Epithelial cell of prostate (primary cell): Measurements from ENCODE around the gene DOK1.

Source experiments
- DNase-seq: peaks from one replicate; pipeline ENCODE4 v3.0.0-alpha.2; 2011; ENCODE audit warnings: low read depth, low spot score
- H3K27ac ChIP-seq: fragments of 450-650 bp; 2 replicates; pipeline ENCODE4 v1.5.1; 2017; ENCODE audit warnings: mild to moderate bottlenecking

DOK1 gene

DNA sequence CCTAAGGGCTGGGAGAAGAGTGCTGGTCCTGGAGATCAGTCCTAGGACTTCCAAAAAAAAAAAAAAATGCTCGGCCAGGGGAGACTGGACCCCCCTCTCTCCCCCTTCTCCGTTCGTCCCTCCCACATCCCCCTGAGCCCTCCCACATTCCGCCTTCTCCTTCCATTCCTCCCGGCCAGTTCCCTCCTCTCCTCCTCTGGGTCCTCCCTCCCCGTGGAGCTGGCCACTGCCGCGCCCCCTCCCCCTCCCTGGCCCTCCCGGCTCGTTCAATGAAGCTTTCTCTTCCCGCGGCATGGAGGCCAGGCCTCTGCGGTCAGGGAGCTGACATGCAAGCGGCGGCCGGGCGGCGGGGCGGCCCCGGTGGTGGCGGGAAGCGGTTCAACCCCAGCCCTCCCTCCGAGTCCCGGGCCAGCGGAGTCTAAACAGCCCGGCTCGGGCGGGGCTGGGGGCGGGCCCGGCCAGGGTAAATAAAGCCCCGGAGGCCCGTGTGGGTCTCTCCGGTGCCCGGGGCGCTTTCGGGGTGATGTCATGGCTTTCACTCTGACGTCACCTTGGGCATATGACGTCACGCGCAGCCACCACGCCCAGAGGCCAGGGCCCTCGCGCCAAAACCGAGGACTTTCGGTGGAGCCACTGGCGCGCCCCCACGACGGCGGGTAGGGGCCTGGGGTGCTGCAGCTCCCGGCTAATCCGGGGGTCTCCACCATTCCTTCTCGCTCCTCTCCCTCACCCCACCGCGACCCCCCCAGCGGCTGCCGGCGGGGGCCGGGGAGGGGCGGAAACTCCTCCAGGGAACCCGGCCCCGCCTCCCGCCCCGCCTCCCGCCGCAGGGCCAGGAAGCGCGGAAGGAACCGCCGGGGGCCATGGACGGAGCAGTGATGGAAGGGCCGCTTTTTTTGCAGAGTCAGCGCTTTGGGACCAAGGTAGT lies at the start of gene DOK1, which contains the start of gene LOXL3:
Gene DOK1 (plus strand): TSS at position 829 of the 928 bp plus-strand sequence. CDS start 35 bp downstream, at position 864.
Gene LOXL3 (minus strand): TSS at position 51 of the 928 bp plus-strand sequence. CDS start 1,308 bp downstream, outside the sequence.
- DNase-seq: no peak
- H3K27ac ChIP-seq: no peak within 1 kb of the TSS

DNA sequence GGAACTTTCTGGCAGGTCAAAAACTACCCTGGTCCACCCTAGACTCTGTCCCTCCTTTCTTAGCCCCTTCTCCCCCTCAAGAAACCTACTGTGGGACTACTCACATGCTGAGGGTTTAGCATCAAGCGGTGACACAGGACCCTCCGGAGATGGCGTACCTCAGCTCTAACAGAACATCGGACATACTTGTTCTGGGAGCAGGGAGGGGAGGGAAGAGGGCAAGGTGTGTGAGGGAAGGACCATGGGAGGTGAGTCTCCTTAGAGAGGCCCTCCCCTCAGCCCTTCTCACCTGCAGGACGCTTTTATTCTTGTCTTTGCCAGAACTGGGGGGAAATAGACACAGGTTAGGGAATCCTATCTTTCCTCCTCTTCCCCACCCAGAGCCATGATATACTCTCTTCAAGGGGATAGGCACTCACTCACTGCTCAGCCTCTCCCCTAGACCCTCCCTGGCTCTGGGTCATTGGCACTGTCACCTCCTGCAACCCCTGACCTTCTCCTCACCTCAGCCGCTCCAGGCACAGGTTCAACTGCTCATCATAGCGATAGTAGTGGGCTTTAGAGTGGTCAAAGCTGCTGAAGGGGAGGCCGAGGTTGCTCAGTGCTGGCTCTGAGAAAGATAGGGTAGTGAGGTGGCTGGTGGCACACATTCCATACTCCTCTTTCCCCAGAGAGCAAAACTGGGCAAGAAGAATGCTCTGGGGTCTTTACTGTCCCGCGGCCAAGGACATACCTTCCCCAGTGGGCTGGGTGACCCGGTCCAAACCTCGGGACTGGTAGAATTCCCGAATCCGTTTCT lies 48.9 kb upstream of the DOK1 start:
- peak overlapping the region; percentile 98 for H3K27ac ChIP-seq
- DNase-seq: no peak

DNA sequence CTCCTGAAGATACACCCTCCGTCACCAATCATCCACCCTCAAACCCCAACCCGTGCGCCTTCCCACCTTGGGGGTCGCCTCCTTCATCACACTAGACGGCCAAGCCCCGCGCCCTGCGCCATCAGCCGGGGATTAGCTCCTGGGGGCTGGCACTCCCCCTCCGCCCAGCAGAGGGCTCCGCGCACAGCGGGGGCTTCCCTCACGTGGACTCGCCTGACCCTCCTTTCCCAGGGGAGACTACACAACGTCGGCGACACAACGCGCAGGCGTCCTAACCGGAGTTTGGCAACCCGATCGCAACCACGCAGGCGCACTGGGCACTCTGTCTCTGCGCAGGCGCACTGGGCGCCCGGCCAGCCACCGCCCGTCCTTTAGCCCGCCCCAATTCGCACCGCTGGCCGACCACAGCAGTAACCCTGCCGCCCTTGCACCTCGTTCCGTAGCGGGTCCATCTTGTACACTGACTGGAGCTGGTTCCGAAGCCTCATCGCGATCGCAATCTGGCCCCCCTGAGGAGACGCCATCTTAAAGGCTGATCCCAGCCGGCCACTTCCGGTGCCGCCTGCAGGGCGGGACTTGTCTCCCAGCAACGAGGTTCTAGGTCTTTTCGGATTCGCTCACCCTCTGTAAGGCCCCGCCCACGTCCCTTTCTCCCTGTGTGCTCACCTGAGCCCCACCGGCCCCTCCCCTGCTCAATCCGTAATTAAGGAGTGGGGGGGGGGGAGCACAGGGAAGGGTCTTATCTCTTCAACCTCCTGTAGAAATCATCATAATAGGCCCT lies 47.2 kb upstream of the DOK1 start, which contains the start of gene PCGF1:
Gene PCGF1 (minus strand): TSS at position 551 of the 781 bp plus-strand sequence. CDS start 27 bp downstream, at position 524.
- DNase-seq: peak; percentile 90
- H3K27ac ChIP-seq: peak within 1 kb of the TSS; percentile 98

DNA sequence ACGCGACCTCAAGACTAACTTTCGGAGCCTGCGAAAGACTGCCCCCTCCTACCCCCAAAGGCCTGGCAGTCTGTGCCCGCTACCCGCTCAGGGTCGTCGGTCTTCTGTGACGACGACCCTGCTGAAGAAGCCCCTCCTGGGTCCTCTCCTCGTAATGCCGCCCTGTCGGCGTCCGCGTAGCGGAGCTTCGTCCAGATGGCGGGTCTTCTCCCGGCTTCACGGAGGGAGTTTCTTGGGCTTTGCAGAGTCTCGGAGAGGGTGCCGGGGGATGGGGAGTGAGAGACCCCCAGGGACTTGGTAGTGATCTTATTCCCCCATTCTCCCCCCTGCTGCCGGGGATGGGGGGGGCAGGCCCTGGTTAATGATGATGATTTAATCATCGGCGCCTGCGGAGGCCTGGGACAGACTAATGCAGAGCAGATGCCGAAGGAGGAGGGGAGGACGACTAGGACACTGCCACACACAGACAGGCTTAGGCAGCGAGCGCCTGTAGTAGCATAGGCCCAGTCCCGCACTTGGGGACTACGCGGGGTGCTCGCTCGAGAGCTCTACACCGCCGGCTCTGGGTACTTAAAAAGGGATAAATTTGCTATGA lies 46.5 kb upstream of the DOK1 start:
- peak overlapping the region; percentile 98 for H3K27ac ChIP-seq
- DNase-seq: no peak

DNA sequence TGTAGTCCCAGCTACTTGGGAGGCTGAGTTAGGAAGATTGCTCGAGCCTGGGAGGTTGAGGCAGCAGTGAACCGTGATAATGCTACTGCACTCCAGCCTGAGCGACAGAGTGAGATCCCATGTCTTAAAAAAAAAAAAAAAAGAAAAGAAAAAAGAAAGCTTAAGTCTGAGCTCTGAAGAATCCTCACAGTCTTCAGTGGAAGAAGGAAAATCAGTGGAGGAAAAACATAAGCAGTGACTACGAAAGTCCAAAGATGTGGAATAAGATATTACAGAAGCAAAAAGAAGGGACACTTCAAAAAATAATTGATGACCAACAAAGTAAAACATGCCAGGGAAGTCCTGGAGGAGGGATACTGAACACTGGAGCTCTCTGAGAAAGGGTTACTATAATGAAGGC lies 44.2 kb upstream of the DOK1 start:
- DNase-seq: no peak

DNA sequence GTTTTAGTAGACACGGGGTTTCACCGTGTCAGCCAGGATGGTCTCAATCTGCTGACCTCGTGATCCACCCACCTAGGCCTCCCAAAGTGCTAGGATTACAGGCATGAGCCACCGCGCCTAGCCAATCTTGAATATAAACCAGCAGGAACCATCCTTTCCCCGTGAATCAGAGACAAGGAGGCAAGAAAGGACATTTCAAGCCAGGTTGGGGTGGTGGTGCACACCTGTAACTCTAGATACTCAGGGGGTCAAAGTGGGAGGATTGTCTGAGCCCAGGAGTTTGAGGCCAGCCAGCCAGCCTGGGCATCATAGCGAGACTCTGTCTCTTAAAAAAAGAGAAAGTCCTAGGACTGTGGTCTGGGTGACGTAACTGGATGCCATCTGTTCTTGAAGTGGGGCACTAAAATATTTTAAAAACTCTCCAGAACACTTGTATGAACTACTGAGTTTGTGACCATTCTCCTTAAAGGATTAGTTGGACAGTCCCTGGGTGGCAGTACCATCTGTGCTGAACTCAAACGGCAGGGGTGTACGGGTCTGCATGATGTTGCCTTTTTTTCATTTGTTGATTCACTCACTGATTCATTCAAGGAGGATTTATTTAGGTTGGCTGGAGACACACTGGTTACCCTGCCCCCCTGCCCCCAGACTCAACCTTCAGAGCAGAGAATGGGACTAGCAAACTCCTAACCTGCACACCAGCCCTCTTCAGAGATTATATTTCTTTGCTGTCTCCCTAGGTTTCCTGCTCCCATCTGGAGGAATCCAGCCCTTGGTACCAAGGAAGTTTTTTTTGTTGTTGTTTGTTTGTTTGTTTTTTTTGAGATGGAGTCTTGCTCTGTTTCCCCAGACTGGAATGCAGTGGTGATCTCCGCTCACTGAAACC lies 43.2 kb upstream of the DOK1 start:
- DNase-seq: no peak
- H3K27ac ChIP-seq: no peak overlapping the region

More for the DNA sequence above, 44.2 kb upstream of the DOK1 start:
- no peak overlapping the region for H3K27ac ChIP-seq

DNA sequence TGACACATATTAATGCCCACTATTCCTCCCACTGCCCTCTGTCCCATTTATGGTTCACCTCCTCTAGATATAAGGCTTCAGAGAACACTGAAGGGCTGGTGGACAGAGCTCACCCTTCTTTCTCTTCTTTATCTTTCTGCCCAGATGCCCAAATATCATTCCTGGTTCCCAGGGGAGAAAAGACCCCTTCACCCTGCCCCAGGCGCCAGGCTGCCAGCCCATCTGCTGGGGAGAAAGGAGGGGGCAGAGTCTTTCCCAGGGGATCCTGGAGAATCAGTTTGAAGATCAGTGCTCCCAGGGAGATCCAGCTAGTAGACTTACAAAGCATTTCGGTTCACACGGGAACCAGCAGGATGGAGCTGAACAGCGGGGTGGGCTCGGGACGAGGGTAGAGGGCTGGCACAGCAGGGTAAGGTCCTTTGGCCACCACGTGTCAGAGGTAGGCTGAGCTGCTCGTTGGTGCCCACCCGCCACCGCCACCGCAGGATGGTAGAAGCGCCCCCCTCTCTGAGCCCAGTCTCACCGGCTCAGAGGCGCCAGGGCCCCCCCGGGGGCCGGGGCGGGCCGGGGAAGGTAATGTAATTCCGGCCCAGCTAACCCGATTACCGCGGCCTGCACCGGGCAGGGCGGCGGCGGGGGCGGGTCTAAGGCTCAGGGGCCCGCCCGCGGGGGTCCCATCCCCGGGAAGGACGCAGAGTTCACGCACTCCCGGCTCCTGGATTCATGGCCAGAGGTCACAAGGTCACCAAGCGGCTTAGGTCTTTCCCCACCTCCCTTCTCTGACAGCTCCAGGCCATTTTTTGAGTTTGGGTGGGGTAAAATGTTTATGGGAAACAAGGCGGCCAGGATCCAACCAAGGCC lies 41.5 kb upstream of the DOK1 start:
- no peak for DNase-seq
- no peak overlapping the region for H3K27ac ChIP-seq

DNA sequence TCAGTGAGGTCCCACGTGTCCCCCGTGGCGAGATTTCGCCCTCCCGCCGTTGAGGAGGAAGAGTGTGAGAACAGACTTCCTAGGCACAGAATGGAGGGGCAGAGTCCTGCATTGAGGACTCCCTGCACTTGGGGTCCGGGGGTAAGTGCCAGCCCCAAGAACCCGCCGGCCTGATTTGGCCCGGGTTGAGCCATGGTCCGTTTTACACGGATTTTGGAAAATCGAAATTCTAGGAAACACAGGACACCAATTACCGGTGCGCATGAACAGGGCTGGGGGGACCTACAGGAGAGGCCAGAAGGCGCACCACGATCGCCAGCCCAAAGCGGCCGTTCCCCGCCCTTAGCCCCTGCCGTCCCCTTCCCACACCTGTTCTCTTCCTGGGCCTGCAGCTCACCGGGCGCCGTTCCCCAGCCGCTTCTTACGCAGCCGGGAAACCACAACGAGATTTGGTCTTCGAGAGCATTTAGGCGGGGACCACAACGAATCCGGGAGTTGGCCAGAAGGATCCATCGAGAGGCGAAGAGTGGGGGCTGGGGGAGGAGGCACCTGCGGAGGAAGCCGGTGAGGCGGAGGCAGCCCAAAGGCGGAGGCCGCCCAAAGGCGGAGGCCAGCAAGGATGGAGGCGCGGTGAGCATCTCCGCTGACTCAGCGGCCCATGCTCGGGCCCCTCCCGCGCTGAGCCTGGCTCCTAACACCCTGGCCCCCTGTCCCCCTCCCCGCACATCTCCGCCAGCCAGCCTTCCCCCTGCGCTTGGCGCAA lies 40.7 kb upstream of the DOK1 start:
- DNase-seq: no peak
- H3K27ac ChIP-seq: no peak overlapping the region

DNA sequence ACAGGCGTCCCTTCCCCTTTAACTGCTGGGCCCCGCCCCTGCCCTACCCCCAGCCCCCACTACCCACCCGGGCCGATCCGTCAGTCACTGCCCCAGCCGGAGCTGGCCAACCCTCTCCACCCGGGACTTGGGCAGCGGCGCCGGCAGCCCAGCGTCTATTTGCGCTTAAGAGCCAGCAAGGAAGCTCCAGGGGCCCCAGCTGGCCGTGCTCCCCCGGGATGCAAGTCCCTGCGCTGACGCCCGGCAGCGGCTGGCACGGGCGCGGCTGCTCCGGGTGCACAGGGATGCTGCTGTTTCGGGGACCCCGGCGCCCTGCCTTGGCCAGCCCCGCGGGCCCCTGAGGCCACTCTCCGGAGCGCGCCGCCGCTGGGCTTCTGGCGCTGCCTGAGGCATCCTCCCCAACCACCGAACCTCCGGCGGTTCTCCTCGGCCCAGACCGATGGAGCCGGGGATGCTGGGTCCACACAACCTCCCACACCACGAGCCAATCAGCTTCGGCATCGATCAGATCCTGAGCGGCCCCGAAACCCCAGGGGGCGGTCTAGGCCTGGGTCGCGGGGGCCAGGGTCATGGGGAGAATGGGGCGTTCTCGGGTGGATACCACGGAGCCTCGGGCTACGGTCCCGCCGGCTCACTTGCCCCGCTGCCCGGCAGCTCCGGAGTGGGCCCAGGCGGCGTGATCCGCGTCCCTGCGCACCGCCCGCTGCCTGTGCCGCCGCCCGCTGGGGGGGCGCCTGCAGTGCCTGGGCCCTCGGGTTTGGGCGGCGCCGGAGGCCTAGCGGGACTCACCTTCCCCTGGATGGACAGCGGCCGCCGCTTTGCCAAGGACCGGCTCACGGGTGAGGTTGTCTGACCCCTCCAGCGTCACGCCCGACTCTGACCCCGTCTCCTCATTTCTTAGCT lies 39.9 kb upstream of the DOK1 start, which contains the start of gene TLX2:
Gene TLX2 (plus strand): TSS at position 83 of the 903 bp plus-strand sequence. CDS start 357 bp downstream, at position 440.
- no peak within 1 kb of the TSS for H3K27ac ChIP-seq
- no peak for DNase-seq

DNA sequence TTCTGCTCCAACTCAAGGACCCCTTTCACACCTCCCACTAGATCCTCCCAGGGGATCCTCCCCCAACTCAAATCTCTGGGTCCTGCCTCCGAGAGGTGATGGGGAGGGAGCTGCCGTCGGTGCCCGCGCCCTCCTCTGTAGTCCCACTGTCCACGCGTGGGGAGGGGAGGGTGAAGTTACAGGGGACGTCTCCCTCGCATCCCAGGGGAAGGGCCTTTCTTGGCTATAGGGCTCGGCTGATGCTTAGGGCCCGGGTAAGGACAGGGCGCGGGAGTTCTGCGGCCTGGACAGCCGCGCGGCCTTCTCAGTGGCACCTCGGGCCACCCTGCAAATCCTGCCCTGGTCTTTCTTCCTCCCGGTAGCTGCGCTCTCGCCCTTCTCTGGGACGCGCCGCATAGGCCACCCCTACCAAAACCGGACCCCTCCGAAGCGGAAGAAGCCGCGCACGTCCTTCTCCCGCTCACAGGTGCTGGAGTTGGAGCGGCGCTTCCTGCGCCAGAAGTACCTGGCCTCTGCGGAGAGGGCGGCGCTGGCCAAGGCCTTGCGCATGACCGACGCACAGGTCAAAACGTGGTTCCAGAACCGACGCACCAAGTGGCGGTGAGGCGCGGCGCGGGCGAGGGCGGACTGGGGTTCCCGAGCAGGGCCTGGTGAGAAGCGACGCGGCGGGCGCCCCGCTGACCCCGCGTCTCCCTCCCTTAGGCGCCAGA lies 39.1 kb upstream of the DOK1 start:
- H3K27ac ChIP-seq: no peak overlapping the region
- no peak for DNase-seq

DNA sequence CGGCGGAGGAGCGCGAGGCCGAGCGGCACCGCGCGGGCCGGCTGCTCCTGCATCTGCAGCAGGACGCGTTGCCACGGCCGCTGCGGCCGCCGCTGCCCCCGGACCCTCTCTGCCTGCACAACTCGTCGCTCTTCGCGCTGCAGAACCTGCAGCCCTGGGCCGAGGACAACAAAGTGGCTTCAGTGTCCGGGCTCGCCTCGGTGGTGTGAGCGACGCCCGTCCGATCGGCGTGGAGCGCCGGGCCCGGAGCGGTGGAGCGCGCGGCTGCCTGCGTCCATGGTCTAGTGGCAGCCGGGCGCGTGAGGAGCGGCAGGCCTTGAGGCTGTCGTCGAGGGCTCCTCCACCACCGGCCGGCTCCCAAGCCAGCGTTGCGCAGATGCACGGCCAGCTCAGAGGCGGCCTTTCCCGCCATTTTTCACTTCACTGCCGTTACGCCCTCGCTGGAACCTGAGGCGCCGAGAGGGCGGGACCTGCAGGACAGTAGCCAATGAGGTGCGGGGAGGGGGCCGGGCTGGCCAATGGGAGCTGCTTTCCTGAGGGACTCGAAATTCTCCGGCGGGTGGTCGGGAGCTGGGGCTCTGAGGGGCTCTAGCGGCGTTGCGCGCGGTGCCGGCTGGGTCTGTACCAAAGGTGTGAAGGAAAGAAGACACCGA lies 38.4 kb upstream of the DOK1 start:
- DNase-seq: no peak
- no peak overlapping the region for H3K27ac ChIP-seq

DNA sequence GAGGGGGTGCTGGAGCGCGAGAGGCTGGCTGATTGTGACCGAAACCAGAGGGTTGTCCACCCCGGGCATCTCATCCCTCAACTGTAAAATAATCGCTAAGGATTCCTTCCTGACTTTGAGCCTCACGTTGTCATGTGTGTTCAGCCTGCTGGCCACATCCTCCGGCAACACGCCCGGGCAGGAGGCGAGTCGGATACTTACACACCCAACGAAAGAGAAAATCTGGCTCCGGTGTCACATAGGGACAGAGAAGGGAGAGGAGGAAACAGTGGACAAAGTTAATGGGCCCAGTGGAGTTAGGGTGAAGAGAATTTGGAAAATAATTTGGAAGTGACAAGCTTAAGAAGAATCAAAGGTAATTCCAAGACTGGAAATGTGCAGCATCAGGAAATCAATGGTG lies 37.9 kb upstream of the DOK1 start:
- DNase-seq: no peak
- H3K27ac ChIP-seq: no peak overlapping the region

DNA sequence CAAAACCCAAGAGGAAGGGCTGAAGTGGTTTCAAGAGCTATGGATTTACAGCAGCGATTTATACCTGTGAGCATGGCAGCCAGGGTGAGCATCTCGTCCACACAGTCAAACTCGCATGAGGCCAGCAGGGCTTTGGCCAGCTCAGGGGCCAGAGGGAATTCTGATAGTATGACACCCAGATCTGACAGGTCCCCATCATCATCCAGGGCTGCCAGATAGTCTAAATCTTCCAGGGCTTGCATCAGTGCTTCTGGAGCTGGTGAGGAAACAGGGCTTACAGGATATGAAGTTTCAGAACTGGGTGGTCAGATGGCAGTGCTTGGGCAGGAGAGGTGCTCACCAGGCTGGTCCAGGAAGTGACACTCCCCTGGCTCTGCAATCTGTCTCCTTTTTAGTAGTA lies 32.0 kb upstream of the DOK1 start:
- no peak for DNase-seq
- H3K27ac ChIP-seq: no peak overlapping the region

DNA sequence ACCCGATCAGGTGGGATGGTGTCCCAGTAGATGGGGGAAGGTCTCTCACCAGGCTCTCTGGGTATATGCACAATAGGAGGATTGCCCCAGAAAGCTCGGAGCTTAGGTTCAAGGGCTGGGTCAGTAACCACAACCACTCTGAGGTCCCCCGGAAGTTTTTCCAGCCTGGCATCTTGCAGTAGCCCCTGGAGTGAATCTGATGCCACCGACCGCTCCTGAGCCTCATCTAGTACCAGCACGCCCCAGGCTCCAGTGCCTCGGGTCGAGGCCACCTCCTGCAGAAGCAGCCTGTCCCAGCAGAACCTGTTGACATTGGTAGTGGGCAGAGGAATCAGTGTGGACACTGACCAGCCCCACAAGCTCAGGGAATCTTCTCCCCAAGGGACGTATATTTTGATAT lies 30.5 kb upstream of the DOK1 start:
- H3K27ac ChIP-seq: no peak overlapping the region
- DNase-seq: no peak
